A673 (cell line): ENCODE measurements around the gene VIT.

ENCODE experiments used
- EZH2 ChIP-seq: fragments of 200-600 bp; sonication (generic); IDR thresholded peaks from 2 replicates; pipeline ENCODE4 v1.6.1; 2017; ENCODE audit warnings: borderline replicate concordance, low read depth, mild to moderate bottlenecking, mixed read lengths, antibody characterized with exemption, low read length; ENCODE audit not compliant: poor library complexity, severe bottlenecking
- TF ChIP-seq, protein P1 (sequence below): fragments of 300-800, 200-600 bp; sonication (generic); conservative IDR thresholded peaks from 2 replicates; pipeline ENCODE4 v1.5.1; 2017; ENCODE audit warnings: low read depth, mild to moderate bottlenecking, antibody characterized with exemption, low read length, moderate library complexity, mixed read lengths

DNA sequence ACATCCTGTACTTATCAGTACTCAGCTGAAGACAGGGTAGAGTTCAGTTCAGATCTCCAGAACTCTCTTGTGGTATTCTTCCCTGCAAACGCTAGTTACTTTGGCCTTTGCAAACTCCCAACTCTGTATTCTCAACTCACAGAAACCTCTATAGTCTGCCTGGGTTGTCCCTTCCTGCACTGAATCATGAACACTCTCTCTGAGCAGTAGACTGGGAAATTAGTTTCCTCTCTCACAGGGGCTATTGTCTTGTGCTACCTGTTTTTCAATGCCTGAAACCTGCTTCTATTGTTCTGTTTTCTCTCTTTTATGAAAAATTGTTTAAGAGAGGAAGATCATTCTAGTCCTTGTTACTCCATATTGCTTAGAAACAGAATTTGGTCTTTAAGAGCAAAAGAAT, 134.7 kb downstream of the VIT start:
- TF ChIP-seq, protein P1, sequence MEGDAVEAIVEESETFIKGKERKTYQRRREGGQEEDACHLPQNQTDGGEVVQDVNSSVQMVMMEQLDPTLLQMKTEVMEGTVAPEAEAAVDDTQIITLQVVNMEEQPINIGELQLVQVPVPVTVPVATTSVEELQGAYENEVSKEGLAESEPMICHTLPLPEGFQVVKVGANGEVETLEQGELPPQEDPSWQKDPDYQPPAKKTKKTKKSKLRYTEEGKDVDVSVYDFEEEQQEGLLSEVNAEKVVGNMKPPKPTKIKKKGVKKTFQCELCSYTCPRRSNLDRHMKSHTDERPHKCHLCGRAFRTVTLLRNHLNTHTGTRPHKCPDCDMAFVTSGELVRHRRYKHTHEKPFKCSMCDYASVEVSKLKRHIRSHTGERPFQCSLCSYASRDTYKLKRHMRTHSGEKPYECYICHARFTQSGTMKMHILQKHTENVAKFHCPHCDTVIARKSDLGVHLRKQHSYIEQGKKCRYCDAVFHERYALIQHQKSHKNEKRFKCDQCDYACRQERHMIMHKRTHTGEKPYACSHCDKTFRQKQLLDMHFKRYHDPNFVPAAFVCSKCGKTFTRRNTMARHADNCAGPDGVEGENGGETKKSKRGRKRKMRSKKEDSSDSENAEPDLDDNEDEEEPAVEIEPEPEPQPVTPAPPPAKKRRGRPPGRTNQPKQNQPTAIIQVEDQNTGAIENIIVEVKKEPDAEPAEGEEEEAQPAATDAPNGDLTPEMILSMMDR = no peak
- TF ChIP-seq EZH2 = no peak
